GM19395 (cell line): Measurements from ENCODE around the gene MBNL3.
"Not testable (repeated sequence)": the region's sequence is repeated elsewhere in the genome, so short reads cannot be mapped to it uniquely, and the experiment has no call there.

Experiments
- ATAC-seq: cut with Tn5 transposase; IDR thresholded peaks from one replicate; pipeline ENCODE4 v1.9.1; 2021; ENCODE audit warnings: mild to moderate bottlenecking, moderate library complexity; ENCODE audit not compliant: unreplicated experiment

Gene MBNL3

DNA sequence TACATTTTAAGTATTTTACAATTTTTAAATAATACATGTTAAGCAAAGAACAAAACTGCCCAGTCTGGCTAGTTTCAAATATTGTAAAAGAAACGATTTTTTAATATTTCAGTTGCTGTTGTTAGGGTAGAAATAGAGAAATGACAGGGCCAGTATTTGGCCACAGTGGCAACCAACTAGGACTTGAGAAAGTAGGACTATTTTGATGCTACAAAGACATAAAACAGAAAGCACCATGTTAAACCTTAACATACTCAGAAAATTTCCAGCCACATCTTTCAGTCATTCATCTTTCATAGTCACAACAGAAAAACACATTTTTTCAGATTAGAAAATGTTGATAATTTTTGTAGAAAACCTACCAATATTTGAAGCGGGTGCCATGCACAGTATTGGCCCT is 104.5 kb downstream of the MBNL3 start:
- ATAC-seq: no peak

DNA sequence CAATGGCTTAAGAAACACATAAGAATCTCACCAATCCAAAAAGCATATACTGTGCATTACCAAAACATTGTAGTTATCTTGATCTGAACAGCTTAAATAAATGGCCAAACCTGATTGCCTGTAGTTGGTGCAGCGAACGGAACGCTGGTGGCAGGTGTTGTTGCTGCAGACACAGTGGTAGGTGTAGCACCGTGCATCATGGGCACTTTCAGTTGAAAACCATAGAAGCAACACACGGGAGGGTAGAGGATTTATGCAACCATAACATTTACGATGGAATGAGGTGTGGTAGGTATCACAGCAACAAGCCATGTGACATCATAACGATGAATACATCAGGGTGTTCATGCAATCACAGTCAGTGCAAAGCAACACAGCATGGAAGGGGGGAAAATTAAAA is 106.8 kb downstream of the MBNL3 start:
- ATAC-seq: no peak

DNA sequence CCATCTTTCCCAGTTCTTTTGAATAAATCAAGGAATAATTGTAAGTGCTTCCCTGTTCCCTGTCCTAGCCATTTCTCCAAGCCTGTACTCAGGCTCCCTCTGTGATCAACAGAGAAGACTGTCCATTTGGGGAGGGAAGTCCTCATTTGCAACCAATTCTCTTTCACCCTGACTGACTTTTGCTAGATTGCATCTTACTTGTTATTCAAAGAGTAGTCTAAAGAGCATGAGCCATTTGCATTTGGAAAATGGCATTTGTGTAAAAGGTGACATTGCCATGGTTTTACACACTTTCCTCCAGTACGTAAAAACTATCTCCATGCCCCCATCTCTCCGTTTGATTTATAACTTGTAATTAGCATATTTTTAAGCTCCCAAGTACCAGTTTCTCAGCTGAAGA is 110.6 kb downstream of the MBNL3 start:
- no peak for ATAC-seq

DNA sequence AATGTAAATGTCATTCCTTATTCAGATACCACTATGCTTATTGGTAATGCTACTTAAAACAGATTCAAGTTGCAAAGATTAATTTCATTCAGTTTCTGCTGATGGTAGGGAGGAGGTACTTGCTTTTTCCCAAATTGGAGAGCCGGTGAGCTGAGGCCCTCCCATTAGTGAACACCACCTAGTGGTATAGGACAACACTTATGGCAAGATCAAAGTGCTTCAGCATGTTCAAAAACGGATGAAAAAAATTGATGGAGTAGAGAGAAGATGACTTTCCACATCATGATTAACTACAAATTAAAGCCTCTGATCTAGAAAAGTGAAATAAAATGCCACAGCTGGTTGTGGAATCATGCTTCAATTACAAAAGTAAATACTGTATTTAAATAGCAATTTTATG is 112.9 kb downstream of the MBNL3 start:
- no peak for ATAC-seq

DNA sequence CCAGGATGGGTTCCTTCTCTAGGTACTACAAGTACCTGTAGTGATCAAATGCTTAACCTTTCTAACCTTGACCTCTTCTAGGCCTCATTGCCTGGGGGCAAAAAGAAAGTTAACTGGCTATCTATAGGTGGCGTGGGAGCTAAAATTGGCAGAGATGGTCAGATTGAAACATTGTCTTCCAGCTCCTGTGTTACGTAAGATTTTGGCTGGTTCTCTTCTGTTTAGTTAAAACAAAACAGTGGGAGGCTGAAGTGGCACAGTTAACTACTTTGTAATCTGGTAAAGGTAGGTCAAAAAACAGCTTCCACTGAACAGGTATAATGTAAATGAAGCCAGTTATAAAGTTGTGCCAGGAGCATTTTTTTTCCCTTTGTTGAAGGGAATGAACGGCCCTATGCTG is 115.2 kb downstream of the MBNL3 start:
- ATAC-seq: no peak

DNA sequence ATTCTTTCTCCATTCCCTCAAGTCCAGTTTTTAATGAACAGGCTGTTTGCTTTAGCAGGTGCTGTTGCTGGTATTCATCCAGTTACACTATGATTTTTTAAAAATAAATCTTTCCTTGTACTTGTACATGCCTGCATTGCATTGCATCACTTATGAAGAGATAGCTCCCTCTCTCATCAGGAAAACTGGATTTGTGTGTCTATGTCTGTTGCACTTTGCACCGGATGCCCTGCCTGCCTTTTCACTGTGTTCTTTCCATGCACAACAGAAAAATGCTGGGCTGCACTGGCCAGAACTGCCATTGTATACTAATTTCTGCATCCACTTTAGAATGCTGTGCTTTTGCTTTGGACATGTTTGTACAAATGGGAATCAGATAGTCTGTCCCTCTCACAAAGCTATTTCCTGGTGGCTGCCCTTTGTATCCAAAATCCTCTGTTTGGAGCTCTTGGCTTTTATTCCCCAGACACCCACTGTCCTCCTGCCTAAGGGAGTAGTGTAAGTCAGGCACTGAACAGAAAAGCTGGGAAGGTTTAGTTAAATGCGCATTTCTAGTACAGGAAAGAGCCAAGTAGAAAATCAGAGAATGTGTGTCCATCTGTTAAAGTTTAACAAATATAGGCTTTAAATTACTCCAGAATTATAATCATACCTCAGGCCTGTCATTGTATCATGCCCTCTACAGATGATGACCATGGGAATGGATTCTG is 119.1 kb downstream of the MBNL3 start:
- ATAC-seq: no peak

DNA sequence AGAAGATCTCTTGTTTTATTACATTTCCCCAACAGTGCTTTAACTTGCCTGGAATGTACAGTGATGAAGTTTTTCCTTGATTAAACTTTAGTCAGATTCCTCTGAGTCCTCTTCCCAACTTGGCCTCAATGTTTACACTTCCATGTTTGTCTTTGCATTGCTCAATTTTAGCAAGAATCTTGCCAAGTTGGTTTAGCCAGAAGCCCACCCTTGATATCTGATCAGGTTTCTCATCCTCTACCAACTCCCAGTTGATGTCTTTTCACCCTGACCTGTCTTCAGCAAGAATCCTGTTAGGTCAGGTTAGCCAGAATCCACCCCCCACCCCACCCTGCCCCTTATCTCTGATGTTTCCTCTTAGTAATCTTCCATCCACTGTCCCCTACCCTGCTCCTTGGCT is 120.9 kb downstream of the MBNL3 start:
- no peak for ATAC-seq

DNA sequence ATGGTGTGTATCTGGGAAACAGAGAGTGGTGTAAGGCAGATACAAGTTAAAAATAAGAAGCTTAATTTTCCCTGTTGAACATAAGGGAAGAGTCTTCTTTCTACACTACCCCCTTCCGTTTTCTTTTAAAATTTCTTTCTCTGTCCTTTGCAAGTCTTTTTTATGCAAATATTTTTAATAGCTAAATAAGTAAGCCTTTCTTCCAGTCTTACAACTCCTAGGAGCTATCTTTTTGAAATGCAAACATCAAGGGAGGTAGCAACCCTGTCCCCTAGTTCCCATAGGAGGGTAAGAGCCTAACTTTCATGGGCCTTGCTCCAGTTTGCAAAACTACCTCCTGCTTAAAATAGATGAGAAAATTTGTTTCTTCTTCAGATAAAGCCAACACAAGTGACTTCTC is 121.5 kb downstream of the MBNL3 start:
- no peak for ATAC-seq

DNA sequence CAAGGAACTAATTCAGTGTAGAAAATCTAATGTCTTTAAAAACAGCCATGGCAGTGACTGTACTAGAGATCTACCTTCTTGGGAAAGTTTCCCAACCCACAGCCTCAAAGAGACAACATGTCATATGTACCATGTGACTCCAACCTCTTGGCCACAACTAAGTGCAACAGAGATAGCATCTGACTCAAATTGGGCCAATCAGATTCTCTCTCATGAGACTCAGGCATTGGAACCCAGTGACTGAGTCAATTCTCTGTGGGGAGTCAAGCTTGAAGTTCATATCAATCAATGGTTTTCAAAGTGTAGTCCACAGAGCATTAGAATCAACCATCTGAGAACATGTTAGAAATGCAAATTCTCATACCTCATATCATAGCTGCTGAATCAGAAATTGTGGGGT is 123.3 kb downstream of the MBNL3 start:
- no peak for ATAC-seq

DNA sequence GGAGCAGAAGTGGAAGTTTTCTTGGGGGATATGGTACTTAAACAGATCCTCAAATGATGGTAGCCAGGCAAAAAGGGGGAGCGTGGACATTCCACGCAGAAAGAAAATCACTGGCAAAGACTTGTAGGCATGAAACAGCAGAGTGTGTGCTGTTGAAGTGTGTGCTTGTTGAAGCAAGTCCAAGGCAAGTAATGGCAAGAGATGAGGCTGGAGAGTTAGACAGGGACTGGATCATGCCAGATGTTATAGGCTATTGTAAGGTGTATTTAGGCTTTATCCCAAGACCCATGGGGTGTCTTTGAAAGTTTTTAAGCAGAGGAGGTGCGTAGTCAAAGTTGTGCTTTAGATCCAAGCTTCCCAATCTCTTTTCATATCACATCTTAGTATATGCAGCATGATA is 124.5 kb downstream of the MBNL3 start:
- ATAC-seq: no peak

DNA sequence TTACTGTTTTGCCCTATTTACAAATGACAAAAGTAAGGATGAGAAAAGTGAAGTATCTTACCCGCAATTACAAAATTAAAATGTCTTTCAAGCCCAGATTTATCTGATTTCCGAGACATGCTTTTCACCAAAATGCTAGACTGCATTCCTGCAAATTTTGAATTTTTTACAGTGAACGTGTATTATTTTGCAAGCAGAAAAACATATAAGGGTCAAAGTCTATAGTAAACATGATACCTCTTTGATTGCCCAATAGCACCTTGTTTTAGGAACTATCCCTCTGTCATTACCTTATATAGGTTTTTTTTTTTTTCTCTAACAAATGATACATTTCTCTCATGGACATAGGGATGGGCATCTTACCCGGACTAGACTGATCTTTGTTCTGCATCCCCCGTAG is 135.4 kb downstream of the MBNL3 start:
- no peak for ATAC-seq

DNA sequence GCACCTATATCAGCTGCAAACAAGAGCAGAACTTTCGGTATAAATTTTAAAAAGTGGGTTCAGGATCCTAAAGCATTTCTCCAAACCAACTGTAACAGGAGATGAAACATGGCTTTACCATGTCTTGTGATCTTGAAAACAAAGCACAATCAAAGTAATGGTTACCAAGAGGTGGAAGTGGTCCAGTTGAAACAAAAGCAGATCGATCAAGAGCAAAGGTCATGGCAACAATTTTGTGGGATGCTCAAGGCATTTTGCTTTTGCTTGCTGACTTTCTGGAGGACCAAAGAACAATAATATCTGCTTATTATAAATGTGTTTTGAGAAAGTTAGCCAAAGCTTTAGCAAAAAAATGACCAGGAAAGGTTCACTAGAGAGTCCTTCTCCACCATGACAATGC is 152.7 kb downstream of the MBNL3 start:
- no peak for ATAC-seq

DNA sequence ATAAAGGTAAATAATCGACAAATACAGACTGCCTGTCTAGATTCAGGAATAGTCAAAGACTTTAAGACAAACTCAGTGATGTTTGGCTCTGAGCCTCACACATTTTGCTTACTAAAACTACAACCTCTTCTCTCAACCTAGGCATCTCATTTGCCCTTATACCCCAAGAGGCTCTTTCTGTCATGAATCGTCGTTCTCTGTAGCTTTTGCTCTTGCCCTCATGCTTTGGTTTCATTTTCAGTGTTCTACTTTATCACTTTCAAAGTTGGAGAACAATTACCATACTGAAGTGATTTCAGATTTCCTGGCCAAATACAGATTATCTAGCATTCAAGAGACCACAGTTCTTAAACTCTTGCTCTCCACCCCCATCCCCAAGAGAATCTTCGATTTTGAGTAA is 155.5 kb downstream of the MBNL3 start:
- ATAC-seq: no peak

DNA sequence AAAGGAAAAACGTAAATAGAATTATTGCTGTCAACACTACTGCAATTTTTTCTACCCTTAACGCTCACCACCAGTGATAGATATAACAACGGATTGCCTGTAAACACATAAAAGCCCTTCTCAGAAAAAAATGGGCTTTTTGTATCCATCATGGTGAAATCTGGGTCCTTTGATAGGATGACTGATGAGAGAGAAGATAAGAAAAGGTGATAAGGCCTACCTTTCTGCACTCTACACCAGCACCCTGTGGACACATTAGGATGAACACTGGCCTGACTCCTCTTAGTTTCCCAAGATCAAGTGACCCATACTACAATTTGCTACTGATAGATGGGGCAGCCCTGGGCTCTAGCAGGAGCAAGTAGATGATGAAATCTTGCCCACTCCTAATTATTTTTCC is 157.3 kb downstream of the MBNL3 start:
- ATAC-seq: no peak

DNA sequence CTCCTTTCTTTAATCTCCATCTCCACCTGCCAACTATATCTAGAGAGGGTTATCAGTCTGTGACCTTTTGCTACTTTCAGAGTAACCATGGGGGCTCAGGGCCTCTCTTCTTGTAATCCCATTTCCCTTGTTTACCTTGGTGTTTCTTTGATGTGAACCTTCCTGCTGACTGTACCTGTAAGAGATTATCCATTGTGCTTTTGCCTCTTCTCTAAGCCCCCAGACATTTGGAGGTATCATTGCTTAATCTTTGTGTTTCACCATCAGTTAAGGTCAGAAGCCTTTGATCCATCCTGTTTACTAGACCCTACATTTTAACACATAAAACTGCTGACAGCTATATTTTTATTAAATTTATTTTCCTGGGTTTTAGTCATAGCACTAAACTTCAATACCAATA is 157.8 kb downstream of the MBNL3 start:
- ATAC-seq: no peak

DNA sequence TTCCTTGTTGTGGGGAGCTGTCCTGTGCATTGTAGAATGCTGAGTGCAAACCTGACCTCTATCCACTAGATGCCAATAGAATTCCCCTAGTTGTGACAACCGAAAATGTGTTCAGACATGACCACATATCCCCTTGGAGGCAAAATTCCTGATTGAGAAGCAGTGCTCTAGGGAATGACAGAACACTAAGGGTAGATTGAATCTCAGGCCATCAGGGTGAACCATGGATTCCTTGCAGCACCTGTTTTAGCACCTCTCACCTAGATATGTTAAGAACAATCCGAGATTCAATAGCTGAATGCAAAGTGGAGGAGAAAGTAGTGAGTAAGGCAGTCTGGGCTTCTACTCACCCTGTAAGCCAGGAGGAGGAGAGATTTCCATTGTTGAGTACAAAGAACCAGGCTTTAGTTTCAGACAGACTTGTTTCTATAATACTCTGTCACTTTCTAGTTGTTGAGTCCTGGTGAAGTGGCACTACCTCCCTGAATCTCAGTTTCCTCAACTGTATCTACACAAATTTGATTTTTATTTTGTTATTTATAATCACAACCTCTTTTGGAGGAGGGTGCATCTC is 158.6 kb downstream of the MBNL3 start:
- ATAC-seq: no peak

DNA sequence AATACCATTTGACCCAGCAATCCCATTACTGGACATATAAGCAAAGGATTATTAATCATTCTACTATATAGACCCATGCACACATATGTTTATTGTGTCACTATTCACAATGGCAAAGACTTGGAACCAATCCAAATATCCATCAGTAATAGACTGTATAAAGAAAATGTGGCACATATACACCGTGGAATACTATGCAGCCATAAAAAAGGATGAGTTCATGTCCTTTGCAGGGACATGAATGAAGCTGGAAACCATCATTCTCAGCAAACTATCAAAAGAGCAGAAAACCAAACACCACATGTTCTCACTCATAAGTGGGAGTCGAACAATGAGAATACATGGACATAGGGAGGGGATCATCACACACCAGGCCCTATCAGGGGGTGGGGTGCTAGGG is 161.9 kb downstream of the MBNL3 start:
- not testable (repeated sequence) for ATAC-seq
